ENCODE results near the gene TSSK3. TPM values are rescaled to one million over a fixed set of nuclear protein-coding genes. Genes with fewer than 3 reads are reported as not detected.

The TSSK3 gene
- polyA plus RNA-seq, 1 donor (not counting 4 experiments of a cell fraction or from before 2014, with no cell fraction given) = 0.14 TPM

DNA sequence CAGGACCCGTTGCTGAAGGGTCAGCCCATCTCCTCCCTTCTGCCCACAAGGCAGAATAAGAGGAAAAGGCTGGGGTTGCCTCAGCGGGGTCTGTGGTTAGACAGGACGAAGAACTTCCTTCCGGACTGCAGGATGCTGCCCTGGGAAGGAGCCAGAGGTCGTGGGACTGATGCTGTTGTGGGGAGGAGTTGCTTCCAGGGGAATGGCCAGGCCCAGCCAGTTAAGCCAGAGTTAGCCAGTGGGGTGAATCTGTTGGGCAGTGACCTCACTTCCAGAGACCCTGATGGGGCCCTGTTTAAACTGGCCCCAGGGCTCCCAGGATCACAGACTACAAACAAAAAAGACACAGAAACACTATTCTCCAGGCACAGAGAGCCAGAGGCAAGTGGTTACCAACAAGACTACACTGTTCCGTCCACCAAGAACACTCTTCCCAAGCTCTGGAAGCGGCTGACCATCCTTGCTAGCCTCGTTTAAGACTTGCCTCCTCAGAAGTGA lies 13.1 kb upstream of the TSSK3 start:
- peaks cover 21% of the 10 kb centered on the region for H3K4me1 ChIP-seq (ENCODE audit: control insufficient read depth, extremely low read depth, insufficient read depth, low read length)
- no peaks in the 10 kb centered on the region for H3K9me3 ChIP-seq (ENCODE audit: control insufficient read depth, low read depth, low read length)
- no peak overlapping the region for H2AFZ ChIP-seq (ENCODE audit: control insufficient read depth, low read length)
- peaks cover 0 to 4% of the 10 kb centered on the region in 2 experiments for H3K36me3 ChIP-seq (ENCODE audit: control insufficient read depth in 2 of 2, extremely low read depth in 1 of 2, insufficient read depth in 2 of 2, low read length in 2 of 2)
- H3K4me3 ChIP-seq (ENCODE audit: control insufficient read depth in 2 of 3, extremely low read depth in 1 of 3, insufficient read depth in 2 of 3, low read depth in 1 of 3, low read length in 3 of 3) = no peak overlapping the region
- no peak for DNase-seq (ENCODE audit: low read depth, low spot score)
- H3K9me1 ChIP-seq (ENCODE audit: control insufficient read depth, extremely low read depth, insufficient read depth, low read length) = no peaks in the 10 kb centered on the region
- H3K4me2 ChIP-seq (ENCODE audit: control insufficient read depth, extremely low read depth, insufficient read depth, low read depth, low read length) = no peak overlapping the region
- FAIRE-seq = no peak
- no peak overlapping the region for H3K27ac ChIP-seq (ENCODE audit: control insufficient read depth, insufficient read depth, low read length)
- H3K9ac ChIP-seq (ENCODE audit: control insufficient read depth, extremely low read depth, insufficient read depth, low read length) = no peak overlapping the region
- no peak for TF ChIP-seq EZH2 (IDR thresholded peaks at IDR 0.05; ENCODE audit: low read length)
- TF ChIP-seq, protein P1, sequence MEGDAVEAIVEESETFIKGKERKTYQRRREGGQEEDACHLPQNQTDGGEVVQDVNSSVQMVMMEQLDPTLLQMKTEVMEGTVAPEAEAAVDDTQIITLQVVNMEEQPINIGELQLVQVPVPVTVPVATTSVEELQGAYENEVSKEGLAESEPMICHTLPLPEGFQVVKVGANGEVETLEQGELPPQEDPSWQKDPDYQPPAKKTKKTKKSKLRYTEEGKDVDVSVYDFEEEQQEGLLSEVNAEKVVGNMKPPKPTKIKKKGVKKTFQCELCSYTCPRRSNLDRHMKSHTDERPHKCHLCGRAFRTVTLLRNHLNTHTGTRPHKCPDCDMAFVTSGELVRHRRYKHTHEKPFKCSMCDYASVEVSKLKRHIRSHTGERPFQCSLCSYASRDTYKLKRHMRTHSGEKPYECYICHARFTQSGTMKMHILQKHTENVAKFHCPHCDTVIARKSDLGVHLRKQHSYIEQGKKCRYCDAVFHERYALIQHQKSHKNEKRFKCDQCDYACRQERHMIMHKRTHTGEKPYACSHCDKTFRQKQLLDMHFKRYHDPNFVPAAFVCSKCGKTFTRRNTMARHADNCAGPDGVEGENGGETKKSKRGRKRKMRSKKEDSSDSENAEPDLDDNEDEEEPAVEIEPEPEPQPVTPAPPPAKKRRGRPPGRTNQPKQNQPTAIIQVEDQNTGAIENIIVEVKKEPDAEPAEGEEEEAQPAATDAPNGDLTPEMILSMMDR (optimal IDR thresholded peaks at IDR 0.05 in 1 of 3, IDR thresholded peaks at IDR 0.05 in 1 of 3, conservative IDR thresholded peaks at IDR 0.05 in 1 of 3; ENCODE audit: extremely low read depth in 1 of 3, insufficient read depth in 2 of 3, low read length in 3 of 3) = no peak
- H3K27me3 ChIP-seq (ENCODE audit: control insufficient read depth, extremely low read depth, insufficient read depth, low read length) = peaks cover 7% of the 10 kb centered on the region
- H3K79me2 ChIP-seq (ENCODE audit: control insufficient read depth, insufficient read depth, low read length) = no peaks in the 10 kb centered on the region
- no peaks in the 10 kb centered on the region for H4K20me1 ChIP-seq (ENCODE audit: control insufficient read depth, extremely low read depth, insufficient read depth, low read length)
- dilution Hi-C loops (cut with MboI; ENCODE audit: extremely low pct_ligation_motif_present, low sequenced_read_pairs) = no loop called here

DNA sequence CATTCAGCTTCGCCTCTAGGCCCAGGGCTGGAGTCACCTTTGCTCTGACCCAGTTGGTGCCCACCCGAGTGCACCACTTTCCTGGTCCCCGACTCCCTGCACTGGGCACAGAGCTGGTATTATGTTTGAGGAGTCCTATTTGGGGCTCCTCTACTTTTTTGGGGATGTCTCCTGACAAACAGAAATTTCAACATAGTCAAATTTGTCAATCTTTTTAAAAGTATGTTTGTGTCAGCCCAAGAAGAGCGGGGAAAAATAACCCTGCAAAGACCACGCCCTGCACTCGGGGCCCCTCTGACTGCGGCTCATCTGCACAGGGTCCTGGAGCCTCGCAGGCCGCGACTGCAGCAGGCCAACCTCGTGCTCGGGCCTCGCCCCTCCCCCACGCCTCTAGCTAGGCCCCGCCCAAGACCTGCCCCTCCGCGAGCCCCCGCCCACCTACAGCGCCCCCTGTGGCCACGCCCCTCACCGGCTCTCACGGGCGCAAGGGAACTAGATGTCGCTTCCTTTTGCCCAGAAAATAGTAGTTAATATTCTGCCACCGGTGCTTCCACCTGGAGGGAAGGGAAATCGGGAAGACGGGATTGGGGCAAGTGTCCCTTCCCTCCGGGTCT lies 11.4 kb upstream of the TSSK3 start:
- Histone ChIP-seq H3K4me1 (ENCODE audit: control insufficient read depth, extremely low read depth, insufficient read depth, low read length) (peaks cover 21% of the 10 kb centered on the region), H3K4me3 (ENCODE audit: control insufficient read depth in 2 of 3, extremely low read depth in 1 of 3, insufficient read depth in 2 of 3, low read depth in 1 of 3, low read length in 3 of 3) (peak overlapping the region; percentile 41 to 61 (median 60)), H2AFZ (ENCODE audit: control insufficient read depth, low read length) (peak overlapping the region; percentile 88), H3K9me1 (ENCODE audit: control insufficient read depth, extremely low read depth, insufficient read depth, low read length) (no peaks in the 10 kb centered on the region), H3K4me2 (ENCODE audit: control insufficient read depth, extremely low read depth, insufficient read depth, low read depth, low read length) (no peak overlapping the region), H3K27me3 (ENCODE audit: control insufficient read depth, extremely low read depth, insufficient read depth, low read length) (peaks cover 7% of the 10 kb centered on the region), H3K9me3 (ENCODE audit: control insufficient read depth, low read depth, low read length) (no peaks in the 10 kb centered on the region), H3K9ac (ENCODE audit: control insufficient read depth, extremely low read depth, insufficient read depth, low read length) (peak overlapping the region; percentile 84), H3K27ac (ENCODE audit: control insufficient read depth, insufficient read depth, low read length) (no peak overlapping the region), H4K20me1 (ENCODE audit: control insufficient read depth, extremely low read depth, insufficient read depth, low read length) (no peaks in the 10 kb centered on the region), H3K79me2 (ENCODE audit: control insufficient read depth, insufficient read depth, low read length) (no peaks in the 10 kb centered on the region), H3K36me3 (ENCODE audit: control insufficient read depth in 2 of 2, extremely low read depth in 1 of 2, insufficient read depth in 2 of 2, low read length in 2 of 2) (peaks cover 0 to 4% of the 10 kb centered on the region in 2 experiments)
- dilution Hi-C loops (cut with MboI; ENCODE audit: extremely low pct_ligation_motif_present, low sequenced_read_pairs) = no loop called here
- FAIRE-seq (no peak), DNase-seq (ENCODE audit: low read depth, low spot score) (no peak)
- TF ChIP-seq, protein P1 (optimal IDR thresholded peaks at IDR 0.05 in 1 of 3, IDR thresholded peaks at IDR 0.05 in 1 of 3, conservative IDR thresholded peaks at IDR 0.05 in 1 of 3; ENCODE audit: extremely low read depth in 1 of 3, insufficient read depth in 2 of 3, low read length in 3 of 3) = peak; percentile 26 to 58 (median 46)
- no peak for TF ChIP-seq EZH2 (IDR thresholded peaks at IDR 0.05; ENCODE audit: low read length)

Data from keratinocyte (primary cell).